ENCODE data around the gene OLIG3. TPM values are rescaled to one million over a fixed set of nuclear protein-coding genes. Genes with fewer than 3 reads are reported as not detected.

OLIG3 gene
- total and polyA plus RNA-seq, 8 donors: 0.07 to 0.13 TPM; not detected in 6

DNA sequence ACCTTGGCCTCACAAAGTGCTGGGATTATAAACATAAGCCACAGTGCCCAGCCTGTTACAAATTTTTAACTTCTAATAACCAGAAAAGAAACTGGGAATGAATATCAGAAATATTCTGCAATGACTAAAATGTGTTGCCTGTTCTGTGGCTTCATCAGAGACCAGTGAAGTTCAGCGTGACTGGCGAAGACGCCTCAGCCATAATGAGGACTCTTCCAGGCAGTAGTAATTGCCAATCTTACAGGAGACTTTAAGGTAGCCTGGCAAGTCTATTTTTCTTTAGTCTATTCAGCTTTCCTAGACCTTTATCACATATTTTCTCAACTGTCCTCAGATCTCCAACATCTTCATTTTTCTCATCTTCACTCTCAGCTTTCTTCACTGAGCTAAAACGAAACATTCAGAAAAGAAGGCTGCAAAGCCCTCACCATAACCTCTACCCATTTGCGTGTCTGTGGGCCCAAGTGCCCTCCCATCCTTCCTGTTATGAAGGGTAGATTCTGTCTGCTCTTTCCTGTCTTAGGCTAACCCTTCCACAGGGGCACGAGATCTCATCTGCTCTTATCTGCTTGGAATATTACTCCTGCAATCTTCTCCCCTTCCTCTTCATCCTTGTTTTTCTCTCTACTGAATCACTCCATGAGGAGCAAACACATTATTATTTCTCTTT is 42.0 kb upstream of the OLIG3 start:
- no peaks in the 10 kb centered on the region for H3K36me3 ChIP-seq
- no peaks in the 10 kb centered on the region for H3K9me3 ChIP-seq
- 82 to 83% methylated on average over 6 of the region's 6 CpGs for WGBS, 2 donors
- H3K4me3 ChIP-seq: no peak overlapping the region
- H3K27ac ChIP-seq: no peak overlapping the region
- H3K27me3 ChIP-seq: no peaks in the 10 kb centered on the region
- FAIRE-seq: no peak
- DNase-seq: no peak
- intact Hi-C loops (cut with DNase I): no loop called here
- no peak for ATAC-seq
- no peaks in the 10 kb centered on the region for H3K4me1 ChIP-seq
- TF ChIP-seq, protein P1, sequence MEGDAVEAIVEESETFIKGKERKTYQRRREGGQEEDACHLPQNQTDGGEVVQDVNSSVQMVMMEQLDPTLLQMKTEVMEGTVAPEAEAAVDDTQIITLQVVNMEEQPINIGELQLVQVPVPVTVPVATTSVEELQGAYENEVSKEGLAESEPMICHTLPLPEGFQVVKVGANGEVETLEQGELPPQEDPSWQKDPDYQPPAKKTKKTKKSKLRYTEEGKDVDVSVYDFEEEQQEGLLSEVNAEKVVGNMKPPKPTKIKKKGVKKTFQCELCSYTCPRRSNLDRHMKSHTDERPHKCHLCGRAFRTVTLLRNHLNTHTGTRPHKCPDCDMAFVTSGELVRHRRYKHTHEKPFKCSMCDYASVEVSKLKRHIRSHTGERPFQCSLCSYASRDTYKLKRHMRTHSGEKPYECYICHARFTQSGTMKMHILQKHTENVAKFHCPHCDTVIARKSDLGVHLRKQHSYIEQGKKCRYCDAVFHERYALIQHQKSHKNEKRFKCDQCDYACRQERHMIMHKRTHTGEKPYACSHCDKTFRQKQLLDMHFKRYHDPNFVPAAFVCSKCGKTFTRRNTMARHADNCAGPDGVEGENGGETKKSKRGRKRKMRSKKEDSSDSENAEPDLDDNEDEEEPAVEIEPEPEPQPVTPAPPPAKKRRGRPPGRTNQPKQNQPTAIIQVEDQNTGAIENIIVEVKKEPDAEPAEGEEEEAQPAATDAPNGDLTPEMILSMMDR (IDR thresholded peaks at IDR 0.05): no peak

DNA sequence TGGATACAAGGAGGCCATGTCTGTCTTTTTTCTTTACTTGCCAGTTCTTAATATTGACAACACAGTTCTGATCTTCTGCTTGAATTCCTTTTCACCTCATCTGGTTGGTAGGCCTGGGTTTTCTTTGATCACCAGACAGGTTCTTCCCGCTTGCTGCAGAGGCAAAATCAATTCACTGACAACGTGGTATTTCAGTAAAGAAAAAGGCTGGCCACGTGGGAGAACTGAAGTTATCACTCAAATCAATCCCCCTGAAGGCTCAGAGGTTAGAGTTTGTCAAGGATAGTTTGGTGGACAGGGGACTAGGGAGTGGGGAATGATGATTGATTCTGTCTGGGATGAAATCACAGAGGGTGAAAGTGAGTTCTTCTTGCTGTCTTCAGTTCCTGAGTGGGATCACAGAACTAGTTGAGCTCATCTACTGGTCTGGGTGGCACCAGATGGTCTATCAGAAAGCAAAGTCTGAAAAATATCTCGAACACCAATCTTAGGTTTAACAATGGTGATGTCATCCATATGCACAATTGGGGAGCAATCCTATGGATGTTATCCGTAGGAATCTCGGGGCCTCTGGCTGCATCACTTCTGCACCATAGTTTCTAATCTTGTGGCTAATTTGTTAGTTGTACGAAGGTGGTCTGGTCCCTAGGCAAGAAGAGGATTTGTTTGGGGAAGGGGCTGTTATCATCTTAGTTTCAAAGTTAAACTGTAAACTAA is 37.3 kb upstream of the OLIG3 start:
- no peak overlapping the region for H3K4me3 ChIP-seq
- WGBS, 2 donors: 69 to 71% methylated on average over 7 of the region's 7 CpGs
- H3K27me3 ChIP-seq: no peaks in the 10 kb centered on the region
- no peak overlapping the region for H3K27ac ChIP-seq
- ATAC-seq (no peak), FAIRE-seq (no peak), DNase-seq (no peak)
- no peaks in the 10 kb centered on the region for H3K36me3 ChIP-seq
- intact Hi-C loops (cut with DNase I): no loop called here
- TF ChIP-seq, protein P1 (IDR thresholded peaks at IDR 0.05): no peak
- no peaks in the 10 kb centered on the region for H3K9me3 ChIP-seq
- no peaks in the 10 kb centered on the region for H3K4me1 ChIP-seq

DNA sequence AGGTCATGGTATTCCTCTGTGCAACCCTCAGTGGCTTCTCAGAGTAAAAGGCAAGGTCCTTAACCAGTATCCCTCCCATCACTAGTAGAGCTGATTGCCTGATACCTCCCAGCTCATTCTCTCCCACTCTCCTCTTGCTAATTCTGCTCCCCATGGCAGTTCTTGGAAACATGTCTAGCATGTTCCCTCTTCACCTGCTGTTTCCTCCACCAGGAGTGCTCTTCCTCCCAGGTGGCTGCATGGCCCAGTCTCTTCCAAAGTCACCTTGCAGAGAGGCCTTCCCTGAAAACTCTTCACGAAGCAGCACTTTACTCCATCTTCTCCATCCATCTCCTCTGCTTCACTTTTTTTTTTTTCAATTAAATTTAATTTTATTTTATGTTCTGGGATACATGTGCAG is 36.2 kb upstream of the OLIG3 start:
- intact Hi-C loops (cut with DNase I): no loop called here
- 50 to 52% methylated on average over 1 of the region's 1 CpG for WGBS, 2 donors
- no peaks in the 10 kb centered on the region for H3K27me3 ChIP-seq
- FAIRE-seq (no peak), ATAC-seq (no peak), DNase-seq (no peak)
- H3K36me3 ChIP-seq: no peaks in the 10 kb centered on the region
- no peak overlapping the region for H3K4me3 ChIP-seq
- H3K9me3 ChIP-seq: no peaks in the 10 kb centered on the region
- H3K27ac ChIP-seq: no peak overlapping the region
- no peaks in the 10 kb centered on the region for H3K4me1 ChIP-seq
- TF ChIP-seq, protein P1 (IDR thresholded peaks at IDR 0.05): no peak

DNA sequence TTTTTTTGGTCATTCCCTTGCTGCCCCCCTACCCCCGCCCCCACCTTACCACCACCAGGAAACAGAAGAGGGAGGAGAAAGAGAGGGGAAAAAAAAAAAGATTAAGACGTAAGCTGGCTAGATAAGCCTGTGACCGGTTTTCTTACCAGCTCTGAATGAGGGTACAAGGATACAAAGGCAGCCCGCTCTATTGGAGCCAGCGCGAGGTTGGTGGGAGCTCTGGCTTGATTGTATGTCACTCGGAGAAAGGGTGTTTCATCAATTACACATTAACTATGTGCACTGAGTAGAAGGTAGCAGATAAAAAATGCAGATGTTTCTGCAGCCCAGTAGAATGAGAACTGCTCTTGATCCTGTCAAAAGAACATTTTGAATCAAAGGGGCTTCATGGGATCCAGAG is 28.6 kb upstream of the OLIG3 start:
- TF ChIP-seq, protein P1 (IDR thresholded peaks at IDR 0.05): no peak
- Histone ChIP-seq H3K4me1 (no peaks in the 10 kb centered on the region), H3K9me3 (no peaks in the 10 kb centered on the region), H3K27ac (no peak overlapping the region), H3K36me3 (no peaks in the 10 kb centered on the region), H3K27me3 (no peaks in the 10 kb centered on the region), H3K4me3 (no peak overlapping the region)
- no peak for DNase-seq
- 32 to 36% methylated on average over 7 of the region's 7 CpGs for WGBS, 2 donors
- ATAC-seq: no peak
- no peak for FAIRE-seq
- intact Hi-C loops (cut with DNase I): no loop called here
